ENCODE measurements around the gene CDC42BPB. TPM values are rescaled to one million over a fixed set of nuclear protein-coding genes. Genes with fewer than 3 reads are reported as not detected.

The CDC42BPB gene
- total and polyA plus RNA-seq, 2 of the 13 experiments (the other 11 are each of a cell fraction or from before 2014, with no cell fraction given) = 19.7 to 32.3 TPM

GRCh38 chr14:103100281-103101121, 43.2 kb upstream of the CDC42BPB start (continued):
- TF ChIP-seq, protein P1, sequence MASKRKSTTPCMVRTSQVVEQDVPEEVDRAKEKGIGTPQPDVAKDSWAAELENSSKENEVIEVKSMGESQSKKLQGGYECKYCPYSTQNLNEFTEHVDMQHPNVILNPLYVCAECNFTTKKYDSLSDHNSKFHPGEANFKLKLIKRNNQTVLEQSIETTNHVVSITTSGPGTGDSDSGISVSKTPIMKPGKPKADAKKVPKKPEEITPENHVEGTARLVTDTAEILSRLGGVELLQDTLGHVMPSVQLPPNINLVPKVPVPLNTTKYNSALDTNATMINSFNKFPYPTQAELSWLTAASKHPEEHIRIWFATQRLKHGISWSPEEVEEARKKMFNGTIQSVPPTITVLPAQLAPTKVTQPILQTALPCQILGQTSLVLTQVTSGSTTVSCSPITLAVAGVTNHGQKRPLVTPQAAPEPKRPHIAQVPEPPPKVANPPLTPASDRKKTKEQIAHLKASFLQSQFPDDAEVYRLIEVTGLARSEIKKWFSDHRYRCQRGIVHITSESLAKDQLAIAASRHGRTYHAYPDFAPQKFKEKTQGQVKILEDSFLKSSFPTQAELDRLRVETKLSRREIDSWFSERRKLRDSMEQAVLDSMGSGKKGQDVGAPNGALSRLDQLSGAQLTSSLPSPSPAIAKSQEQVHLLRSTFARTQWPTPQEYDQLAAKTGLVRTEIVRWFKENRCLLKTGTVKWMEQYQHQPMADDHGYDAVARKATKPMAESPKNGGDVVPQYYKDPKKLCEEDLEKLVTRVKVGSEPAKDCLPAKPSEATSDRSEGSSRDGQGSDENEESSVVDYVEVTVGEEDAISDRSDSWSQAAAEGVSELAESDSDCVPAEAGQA (IDR thresholded peaks at IDR 0.05; ENCODE audit: low read depth) = peak; percentile 47; the same call in 1 of the 2 replicates
- TF ChIP-seq, protein P1 (CRISPR knock-in tag; IDR thresholded peaks at IDR 0.05; ENCODE audit: borderline replicate concordance) = peak; percentile 52; the same call in 1 of the 2 replicates
- TF ChIP-seq, protein P2, sequence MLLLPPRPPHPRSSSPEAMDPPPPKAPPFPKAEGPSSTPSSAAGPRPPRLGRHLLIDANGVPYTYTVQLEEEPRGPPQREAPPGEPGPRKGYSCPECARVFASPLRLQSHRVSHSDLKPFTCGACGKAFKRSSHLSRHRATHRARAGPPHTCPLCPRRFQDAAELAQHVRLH (CRISPR knock-in tag; IDR thresholded peaks at IDR 0.05; ENCODE audit: borderline replicate concordance, low read depth) = peak; percentile 75; the same call in 1 of the 2 replicates
- TF ChIP-seq NFATC3 (CRISPR knock-in tag; IDR thresholded peaks at IDR 0.05) = no peak
- peak; percentile 23; the same call in 1 of the 2 replicates for TF ChIP-seq GATAD1 (CRISPR knock-in tag; IDR thresholded peaks at IDR 0.05)
- TF ChIP-seq MEIS1 (CRISPR knock-in tag; IDR thresholded peaks at IDR 0.05; ENCODE audit: borderline replicate concordance) = peak; percentile 94
- TF ChIP-seq GZF1 (CRISPR knock-in tag; IDR thresholded peaks at IDR 0.05) = no peak
- TF ChIP-seq RELA (CRISPR knock-in tag; IDR thresholded peaks at IDR 0.05) = no peak
- TF ChIP-seq CBX5 (CRISPR knock-in tag; IDR thresholded peaks at IDR 0.05; ENCODE audit: borderline replicate concordance) = peak; percentile 75; the same call in 1 of the 2 replicates
- peak; percentile 77 for TF ChIP-seq SOX5 (CRISPR knock-in tag; IDR thresholded peaks at IDR 0.05; ENCODE audit: borderline replicate concordance)
- peak; percentile 59; the same call in 1 of the 2 replicates for TF ChIP-seq FOXC1 (CRISPR knock-in tag; IDR thresholded peaks at IDR 0.05; ENCODE audit: borderline replicate concordance)
- peak; percentile 84 for TF ChIP-seq ZFX (CRISPR knock-in tag; IDR thresholded peaks at IDR 0.05; ENCODE audit: low read depth)
- TF ChIP-seq, protein P3, sequence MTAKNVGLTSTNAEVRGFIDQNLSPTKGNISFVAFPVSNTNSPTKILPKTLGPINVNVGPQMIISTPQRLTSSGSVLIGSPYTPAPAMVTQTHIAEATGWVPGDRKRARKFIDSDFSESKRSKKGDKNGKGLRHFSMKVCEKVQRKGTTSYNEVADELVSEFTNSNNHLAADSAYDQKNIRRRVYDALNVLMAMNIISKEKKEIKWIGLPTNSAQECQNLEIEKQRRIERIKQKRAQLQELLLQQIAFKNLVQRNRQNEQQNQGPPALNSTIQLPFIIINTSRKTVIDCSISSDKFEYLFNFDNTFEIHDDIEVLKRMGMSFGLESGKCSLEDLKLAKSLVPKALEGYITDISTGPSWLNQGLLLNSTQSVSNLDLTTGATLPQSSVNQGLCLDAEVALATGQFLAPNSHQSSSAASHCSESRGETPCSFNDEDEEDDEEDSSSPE (CRISPR knock-in tag; IDR thresholded peaks at IDR 0.05) = peak; percentile 53; the same call in 1 of the 2 replicates
- no peak for TF ChIP-seq ZNF720 (CRISPR knock-in tag; IDR thresholded peaks at IDR 0.05)
- peak; percentile 62; the same call in 1 of the 2 replicates for TF ChIP-seq ZNF747 (CRISPR knock-in tag; IDR thresholded peaks at IDR 0.05; ENCODE audit: borderline replicate concordance)
- no peak for TF ChIP-seq RBM39 (IDR thresholded peaks at IDR 0.05; ENCODE audit: low read depth, low read length, poor library complexity, severe bottlenecking)
- no peak for TF ChIP-seq ZNF512 (CRISPR knock-in tag; IDR thresholded peaks at IDR 0.05)
- 0 out of 2 replicates have a peak, but pooled peaks have one; percentile 7 for TF ChIP-seq ZNF644 (CRISPR knock-in tag; IDR thresholded peaks at IDR 0.05; ENCODE audit: low read depth)
- no peak; the same call in 1 of the 2 replicates for TF ChIP-seq ZNF788 (CRISPR knock-in tag; IDR thresholded peaks at IDR 0.05; ENCODE audit: borderline replicate concordance)
- no peak for TF ChIP-seq ZNF256 (CRISPR knock-in tag; conservative IDR thresholded peaks at IDR 0.05)
